Adrenal gland (tissue), 19 donors: Measurements from ENCODE around the gene DHCR24. TPM values are rescaled to one million over a fixed set of nuclear protein-coding genes. Genes with fewer than 3 reads are reported as not detected.
"Not testable (repeated sequence)": the region's sequence is repeated elsewhere in the genome, so short reads cannot be mapped to it uniquely, and the experiment has no call there.

Experiments
- DNase-seq, 7 donors: peaks; one replicate each; pipeline ENCODE4 v3.0.0-alpha.2; 2019 to 2020
- H3K27ac ChIP-seq, 5 donors: fragments of 200-600 bp; sonication (generic) in 4 of 5; 1 replicate in 3 of 5; 2 replicates in 2 of 5; pipeline versions ENCODE4 v1.5.1 to v1.8.0; 2016 to 2020; ENCODE audit warnings: mild to moderate bottlenecking in 1 of 5
- H3K27me3 ChIP-seq: fragments of 200-600 bp; 2 replicates; pipeline ENCODE4 v1.8.0; 2021
- H3K36me3 ChIP-seq, 2 donors: fragments of 200-600 bp; replicated peaks in 1 of 2; 1 replicate in 1 of 2; 2 replicates in 1 of 2; pipeline versions ENCODE4 v1.5.1 to v1.8.0; 2018 to 2022
- H3K4me1 ChIP-seq, 2 donors: fragments of 200-600 bp; replicated peaks in 1 of 2; 1 replicate in 1 of 2; 2 replicates in 1 of 2; pipeline versions ENCODE4 v1.5.1 to v1.8.0; 2018 to 2021
- H3K4me3 ChIP-seq, 4 donors: fragments of 200-600 bp; sonication (generic) in 3 of 4; one replicate each; pipeline ENCODE4 v1.5.1; 2016 to 2018
- H3K9me3 ChIP-seq, 3 donors: fragments of 200-600 bp; sonication (generic) in 1 of 3; replicated peaks in 1 of 3; 1 replicate in 2 of 3; 2 replicates in 1 of 3; pipeline versions ENCODE4 v1.5.1 to v1.8.0; 2016 to 2021
- POLR2A ChIP-seq, 2 donors: fragments of 450-650 bp; IDR thresholded peaks; one replicate each; pipeline ENCODE4 v1.6.1; 2017; ENCODE audit warnings: antibody characterized with exemption in 2 of 2, mild to moderate bottlenecking in 2 of 2, moderate library complexity in 1 of 2
- WGBS, 4 donors: extraction: QIAGEN DNeasy Blood & Tissue Kit in 2 of 4; methylation state at CpG; one replicate each; pipeline versions ENCODE4 v1.1.5 to v1.1.7; 2013 to 2017; 5-methylcytosine and 5-hydroxymethylcytosine counted together
- intact Hi-C, 2 donors: fragments of 100-400 bp; cut with DNase I; formaldehyde crosslinking; loops; one replicate each; pipeline versions ENCODE4 v1.14.1 to v1.15.0; 2022 to 2023
- long read RNA-seq, 10 donors: library from polyadenylated mRNA in 3 of 10; unstranded in 2 of 10; stranded (forward) in 1 of 10; transcript quantifications; one replicate each; pipeline ENCODE4 v2.0.0 and lab custom pipeline, GENCODE V29; 2021 to 2026
- polyA plus RNA-seq, 3 donors: library from polyadenylated mRNA; stranded (reverse); fragments of 200-250 nt in 2 of 3; fragments of 350-450 nt in 1 of 3; fragmentation: Illumina TruSeq in 1 of 3; extraction: RNeasy Lipid Tissue Mini Kit (QIAGEN cat#74804) in 1 of 3; gene quantifications; one replicate each; pipeline ENCODE4 v1.2.3, GENCODE V29; 2013 to 2014
- total RNA-seq, 9 donors: library from RNA; depleted of rRNA in 4 of 9; stranded (reverse); fragments of >200 nt in 4 of 9; fragments of 120-200 nt in 1 of 9; fragmentation: NEBNext Ultra II Directional in 1 of 9; extraction: Animal tissue kit (Norgen Biotek cat#: 25700) in 1 of 9; gene quantifications; one replicate each; pipeline versions ENCODE4 v1.1.0 to v1.2.4, GENCODE V29; 2013 to 2023
- TF ChIP-seq, protein P1 (sequence below), 6 experiments: fragments of 450-650 bp in 4 of 6; fragments of 200-600 bp in 2 of 6; sonication (generic) in 1 of 6; IDR thresholded peaks; 1 replicate in 5 of 6; 2 replicates in 1 of 6; pipeline versions ENCODE4 v1.5.1 to v1.8.0; 2016 to 2021; ENCODE audit warnings: antibody characterized with exemption in 6 of 6, mild to moderate bottlenecking in 2 of 6, moderate library complexity in 1 of 6
- donor health status: healthy with polysubstance abuse.
- donor health status: Bipolar disorder and iron deficiency.
- donor health status: DM: yes; HTN: yes; CAD: no.
- donor health status: DM: no; HTN: no; CAD: no.
- donor health status: DM: no; HTN: no; CAD: no.
- donor health status: DM: yes; HTN: yes; CAD: no.

DHCR24 gene, protein sequence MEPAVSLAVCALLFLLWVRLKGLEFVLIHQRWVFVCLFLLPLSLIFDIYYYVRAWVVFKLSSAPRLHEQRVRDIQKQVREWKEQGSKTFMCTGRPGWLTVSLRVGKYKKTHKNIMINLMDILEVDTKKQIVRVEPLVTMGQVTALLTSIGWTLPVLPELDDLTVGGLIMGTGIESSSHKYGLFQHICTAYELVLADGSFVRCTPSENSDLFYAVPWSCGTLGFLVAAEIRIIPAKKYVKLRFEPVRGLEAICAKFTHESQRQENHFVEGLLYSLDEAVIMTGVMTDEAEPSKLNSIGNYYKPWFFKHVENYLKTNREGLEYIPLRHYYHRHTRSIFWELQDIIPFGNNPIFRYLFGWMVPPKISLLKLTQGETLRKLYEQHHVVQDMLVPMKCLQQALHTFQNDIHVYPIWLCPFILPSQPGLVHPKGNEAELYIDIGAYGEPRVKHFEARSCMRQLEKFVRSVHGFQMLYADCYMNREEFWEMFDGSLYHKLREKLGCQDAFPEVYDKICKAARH
- total RNA-seq (1,000 to 10,000 TPM; 1,178 to 4,801 (median 3,190) TPM), polyA plus RNA-seq (1,000 to 10,000 TPM in 1 of 3 donors, 100 to 1,000 TPM in 2; 138 to 3,356 (median 348) TPM)
- long read RNA-seq, donor 1, full-length matches to known transcripts, result 929 of 2,472 reads
- long read RNA-seq, donor 1, partial matches to known transcripts, result 1,495 of 2,472 reads
- long read RNA-seq, donor 1, other reads (novel, unspliced or antisense), result 48 of 2,472 reads
- long read RNA-seq, donor 2, full-length matches to known transcripts, result 1,016 of 3,148 reads
- long read RNA-seq, donor 2, partial matches to known transcripts, result 2,029 of 3,148 reads
- long read RNA-seq, donor 2, other reads (novel, unspliced or antisense), result 103 of 3,148 reads
- long read RNA-seq, donor 3, full-length matches to known transcripts, result 544 of 2,018 reads
- long read RNA-seq, donor 3, partial matches to known transcripts, result 1,445 of 2,018 reads
- long read RNA-seq, donor 3, other reads (novel, unspliced or antisense), result 29 of 2,018 reads
- long read RNA-seq, donor 4, full-length matches to known transcripts, result 263 of 508 reads
- long read RNA-seq, donor 4, partial matches to known transcripts, result 27 of 508 reads
- long read RNA-seq, donor 4, other reads (novel, unspliced or antisense), result 218 of 508 reads
- long read RNA-seq, donor 5, full-length matches to known transcripts, result 7,502 of 9,279 reads
- long read RNA-seq, donor 5, partial matches to known transcripts, result 617 of 9,279 reads
- long read RNA-seq, donor 5, other reads (novel, unspliced or antisense), result 1,160 of 9,279 reads
- long read RNA-seq, donor 6, full-length matches to known transcripts, result 78 of 199 reads
- long read RNA-seq, donor 6, partial matches to known transcripts, result 15 of 199 reads
- long read RNA-seq, donor 6, other reads (novel, unspliced or antisense), result 106 of 199 reads
- long read RNA-seq, donor 7, full-length matches to known transcripts, result 388 of 1,536 reads
- long read RNA-seq, donor 7, partial matches to known transcripts, result 1,137 of 1,536 reads
- long read RNA-seq, donor 7, other reads (novel, unspliced or antisense), result 11 of 1,536 reads
- long read RNA-seq, donor 8, full-length matches to known transcripts, result 905 of 2,960 reads
- long read RNA-seq, donor 8, partial matches to known transcripts, result 1,936 of 2,960 reads
- long read RNA-seq, donor 8, other reads (novel, unspliced or antisense), result 119 of 2,960 reads
- long read RNA-seq, donor 9, full-length matches to known transcripts, result 748 of 3,105 reads
- long read RNA-seq, donor 9, partial matches to known transcripts, result 2,301 of 3,105 reads
- long read RNA-seq, donor 9, other reads (novel, unspliced or antisense), result 56 of 3,105 reads
- long read RNA-seq, donor 10, full-length matches to known transcripts, result 408 of 1,176 reads
- long read RNA-seq, donor 10, partial matches to known transcripts, result 768 of 1,176 reads
- long read RNA-seq, donor 10, other reads (novel, unspliced or antisense), result 0 of 1,176 reads

DNA sequence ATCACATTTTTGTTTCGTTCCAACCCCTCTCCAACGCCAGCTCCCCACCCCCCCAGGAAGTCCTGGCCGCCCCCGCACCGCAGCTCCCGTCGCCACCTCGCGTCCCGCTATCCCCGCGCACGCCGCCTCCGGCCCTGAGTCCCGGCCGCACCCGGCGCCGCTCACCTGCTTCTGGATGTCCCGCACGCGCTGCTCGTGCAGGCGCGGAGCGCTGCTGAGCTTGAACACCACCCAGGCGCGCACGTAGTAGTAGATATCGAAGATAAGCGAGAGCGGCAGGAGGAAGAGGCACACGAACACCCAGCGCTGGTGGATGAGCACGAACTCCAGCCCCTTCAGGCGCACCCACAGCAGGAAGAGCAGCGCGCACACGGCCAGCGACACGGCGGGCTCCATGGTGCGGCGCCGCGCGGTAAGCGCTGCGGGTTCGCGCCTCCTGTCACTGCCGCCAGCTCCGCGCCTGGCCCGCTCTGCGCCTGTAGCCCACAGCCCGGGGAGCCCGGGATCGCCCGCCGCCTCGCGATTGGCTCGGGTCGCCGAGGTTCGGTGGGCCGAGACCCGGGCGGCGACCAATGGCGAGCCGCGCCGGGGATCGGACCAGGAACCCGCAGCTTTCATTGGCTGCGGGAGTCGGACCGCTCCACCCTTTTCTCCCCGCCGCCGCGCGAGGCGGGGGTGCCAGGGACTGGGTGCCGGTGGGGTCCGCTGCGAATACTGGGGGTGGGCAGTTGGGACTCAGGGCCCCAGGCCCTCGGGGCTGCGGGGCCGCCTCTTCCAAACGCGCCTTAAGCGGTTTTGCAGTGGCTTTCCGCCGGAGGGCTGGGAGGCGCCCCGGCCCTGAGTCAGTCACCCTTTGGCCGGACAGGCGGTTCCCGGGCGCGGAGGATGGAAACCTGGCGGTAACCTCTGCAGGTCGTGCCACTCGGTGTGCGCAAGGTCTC, at the start of gene DHCR24:
TSS of gene DHCR24 (minus strand) at position 472 of the 941 bp plus-strand sequence. CDS start at position 396, 76 bp downstream.
- no peaks in the 10 kb centered on the region for H3K9me3 ChIP-seq
- intact Hi-C loops, result loop anchor here in 1 of 2 donors (10.0 kb wide), 1 partner anchor 58 kb away; no protein-coding TSS in a partner anchor
- H3K27ac ChIP-seq, result peak within 1 kb of the TSS; percentile 65 to 95 (median 81)
- WGBS, 4 donors, result 0 to 2% (median 1%) methylated on average over 15 to 109 of the region's 109 CpGs
- TF ChIP-seq, protein P1, sequence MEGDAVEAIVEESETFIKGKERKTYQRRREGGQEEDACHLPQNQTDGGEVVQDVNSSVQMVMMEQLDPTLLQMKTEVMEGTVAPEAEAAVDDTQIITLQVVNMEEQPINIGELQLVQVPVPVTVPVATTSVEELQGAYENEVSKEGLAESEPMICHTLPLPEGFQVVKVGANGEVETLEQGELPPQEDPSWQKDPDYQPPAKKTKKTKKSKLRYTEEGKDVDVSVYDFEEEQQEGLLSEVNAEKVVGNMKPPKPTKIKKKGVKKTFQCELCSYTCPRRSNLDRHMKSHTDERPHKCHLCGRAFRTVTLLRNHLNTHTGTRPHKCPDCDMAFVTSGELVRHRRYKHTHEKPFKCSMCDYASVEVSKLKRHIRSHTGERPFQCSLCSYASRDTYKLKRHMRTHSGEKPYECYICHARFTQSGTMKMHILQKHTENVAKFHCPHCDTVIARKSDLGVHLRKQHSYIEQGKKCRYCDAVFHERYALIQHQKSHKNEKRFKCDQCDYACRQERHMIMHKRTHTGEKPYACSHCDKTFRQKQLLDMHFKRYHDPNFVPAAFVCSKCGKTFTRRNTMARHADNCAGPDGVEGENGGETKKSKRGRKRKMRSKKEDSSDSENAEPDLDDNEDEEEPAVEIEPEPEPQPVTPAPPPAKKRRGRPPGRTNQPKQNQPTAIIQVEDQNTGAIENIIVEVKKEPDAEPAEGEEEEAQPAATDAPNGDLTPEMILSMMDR (IDR thresholded peaks at IDR 0.05), result no peak
- TF ChIP-seq POLR2A (IDR thresholded peaks at IDR 0.05), result peak; percentile 76 to 94
- peak within 1 kb of the TSS; percentile 57 to 84 (median 78) for H3K4me3 ChIP-seq
- H3K27me3 ChIP-seq, result no peaks in the 10 kb centered on the region
- peaks cover 0 to 3% of the 10 kb centered on the region in 2 donors for H3K36me3 ChIP-seq
- DNase-seq, result peak; percentile 87 to 93 (median 90)
- H3K4me1 ChIP-seq, result peaks cover 49 to 52% of the 10 kb centered on the region in 2 donors

DNA sequence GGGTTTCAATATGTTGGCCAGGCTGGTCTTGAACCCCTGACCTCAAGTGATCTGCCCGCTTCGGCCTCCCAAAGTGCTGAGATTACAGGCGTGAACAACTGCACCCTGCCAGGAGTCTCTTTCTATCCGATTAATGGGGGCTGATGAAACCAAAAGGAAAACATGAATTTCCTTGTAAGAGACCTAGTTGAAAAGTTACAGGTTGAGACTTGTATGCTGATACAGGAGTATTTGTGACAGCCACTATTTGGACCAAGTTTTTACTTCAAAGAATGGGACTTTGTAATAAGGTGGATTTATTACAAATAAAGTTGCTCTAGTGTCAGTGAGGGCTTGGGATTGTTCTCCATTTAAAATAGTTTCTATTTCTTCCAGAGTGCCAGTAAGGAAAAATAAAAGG, 49.8 kb upstream of the DHCR24 start:
- no peak overlapping the region for H3K4me3 ChIP-seq
- DNase-seq, result no peak
- H3K36me3 ChIP-seq, result no peaks in the 10 kb centered on the region
- 88 to 90% (median 90%) methylated on average over 4 of the region's 4 CpGs for WGBS, 4 donors
- no peaks in the 10 kb centered on the region for H3K27me3 ChIP-seq
- H3K4me1 ChIP-seq, result peaks cover 11 to 19% of the 10 kb centered on the region in 2 donors
- peak overlapping the region in 1 of 5 donors; percentile 21 for H3K27ac ChIP-seq
- no peaks in the 10 kb centered on the region for H3K9me3 ChIP-seq
- intact Hi-C loops, result no loop called here
- TF ChIP-seq, protein P1 (IDR thresholded peaks at IDR 0.05), result no peak
- TF ChIP-seq POLR2A (IDR thresholded peaks at IDR 0.05), result no peak

DNA sequence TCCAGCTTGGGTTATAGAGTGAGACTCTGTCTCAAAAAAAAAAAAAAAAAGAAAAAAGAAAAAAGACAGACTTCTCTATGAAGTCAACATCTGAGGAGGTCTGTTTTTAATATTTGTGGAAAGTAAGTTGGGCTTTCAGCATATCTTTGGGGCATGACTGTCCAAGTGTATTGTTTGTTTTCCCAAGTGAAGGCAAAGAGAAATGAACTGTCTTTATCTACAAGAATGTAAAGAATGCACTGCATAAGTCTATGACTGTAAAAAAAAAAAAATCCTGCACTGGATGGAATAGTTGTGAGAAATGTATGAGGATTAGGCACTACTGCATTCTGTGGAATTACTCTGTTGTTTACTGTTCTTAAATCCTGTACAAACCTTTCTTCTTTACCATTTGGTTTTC, 47.9 kb upstream of the DHCR24 start:
- no peak for DNase-seq
- TF ChIP-seq, protein P1 (IDR thresholded peaks at IDR 0.05), result no peak
- no peak for TF ChIP-seq POLR2A (IDR thresholded peaks at IDR 0.05)
- H3K36me3 ChIP-seq, result no peaks in the 10 kb centered on the region
- no peak overlapping the region for H3K4me3 ChIP-seq
- intact Hi-C loops, result no loop called here
- peaks cover 11 to 19% of the 10 kb centered on the region in 2 donors for H3K4me1 ChIP-seq
- no peak overlapping the region for H3K27ac ChIP-seq
- H3K27me3 ChIP-seq, result no peaks in the 10 kb centered on the region
- no peaks in the 10 kb centered on the region for H3K9me3 ChIP-seq

DNA sequence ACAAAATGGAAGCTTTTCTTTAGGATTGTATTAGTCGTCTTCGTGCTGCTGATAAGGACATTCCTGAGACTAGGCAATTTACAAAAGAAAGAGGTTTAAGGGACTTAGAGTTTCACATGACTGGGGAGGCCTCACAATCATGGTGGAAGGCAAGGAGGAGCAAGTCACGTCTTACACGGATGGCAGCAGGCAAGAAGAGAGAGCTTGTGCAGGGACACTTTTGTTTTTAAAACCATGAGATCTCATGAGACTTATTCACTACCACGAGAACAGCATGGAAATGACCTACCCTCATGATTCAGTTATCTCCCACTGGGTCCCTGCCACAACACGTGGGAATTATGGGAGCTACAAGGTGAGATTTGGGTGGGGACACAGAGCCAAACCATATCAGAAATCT, 47.1 kb upstream of the DHCR24 start:
- WGBS, 4 donors, result 86 to 91% (median 91%) methylated on average over 6 of the region's 6 CpGs
- intact Hi-C loops, H3K27ac ChIP-seq, DNase-seq, H3K4me3 ChIP-seq, H3K9me3 ChIP-seq, H3K27me3 ChIP-seq, H3K36me3 ChIP-seq: not testable (repeated sequence)
- H3K4me1 ChIP-seq, result peaks cover 11 to 19% of the 10 kb centered on the region in 2 donors
